ENCODE data around the gene EPN2. TPM values are rescaled to one million over a fixed set of nuclear protein-coding genes. Genes with fewer than 3 reads are reported as not detected.

EPN2 gene
- total and polyA plus RNA-seq, 4 donors = 5.6 to 23.8 (median 12.2) TPM

DNA sequence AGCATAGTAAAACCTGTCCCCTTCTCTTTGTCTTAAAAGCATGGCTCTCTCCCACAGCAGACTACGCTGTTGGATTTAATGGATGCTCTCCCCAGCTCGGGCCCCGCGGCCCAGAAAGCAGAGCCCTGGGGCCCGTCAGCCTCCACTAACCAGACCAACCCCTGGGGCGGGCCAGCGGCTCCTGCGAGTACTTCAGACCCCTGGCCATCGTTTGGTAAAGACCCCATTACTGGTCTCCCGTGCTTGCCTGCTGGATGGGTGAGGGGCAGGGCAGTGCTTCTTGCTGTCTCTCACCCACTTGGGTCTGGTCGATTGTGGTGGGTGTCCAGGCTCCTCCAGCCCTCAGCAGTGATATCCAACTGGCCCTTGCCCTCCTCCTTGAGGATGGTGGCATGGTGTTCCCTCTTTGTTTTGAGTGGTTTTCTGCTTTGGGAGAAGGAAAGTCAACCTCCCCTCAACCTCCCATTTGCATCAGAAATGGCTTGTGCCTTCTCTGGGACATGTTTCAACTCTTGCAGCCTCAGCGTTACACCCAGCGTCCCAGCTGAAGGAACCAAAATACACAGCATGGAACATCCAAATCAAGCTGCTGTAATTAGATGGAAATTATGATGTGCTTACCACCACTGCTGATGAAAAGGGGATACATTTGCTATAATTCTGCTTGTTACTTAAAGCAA is 76.0 kb downstream of the EPN2 start:
- H3K27ac ChIP-seq (ENCODE audit: low read depth in 1 of 2, low read length in 2 of 2) = no peak overlapping the region
- peaks cover 2 to 15% (median 7%) of the 10 kb centered on the region in 4 donors for H3K36me3 ChIP-seq (ENCODE audit: control insufficient read depth in 4 of 4, insufficient read depth in 3 of 4, low read depth in 1 of 4, low read length in 3 of 4)
- no peak overlapping the region for H3K9ac ChIP-seq (ENCODE audit: low read depth in 1 of 2, low read length in 2 of 2)
- whole genome bisulfite sequencing = 95% methylated on average over 13 of the region's 13 CpGs
- no peaks in the 10 kb centered on the region for H3K27me3 ChIP-seq (ENCODE audit: control insufficient read depth in 4 of 4, insufficient read depth in 4 of 4, low read length in 3 of 4)
- peaks cover 0 to 29% (median 16%) of the 10 kb centered on the region in 4 donors for H3K4me1 ChIP-seq (ENCODE audit: control insufficient read depth in 4 of 4, insufficient read depth in 4 of 4, low read length in 3 of 4)
- no peak overlapping the region for H3K4me3 ChIP-seq (ENCODE audit: low read depth in 1 of 3, low read length in 3 of 3)
- no peak for DNase-seq (ENCODE audit: low spot score)
- no peak for TF ChIP-seq NR2F2 (IDR thresholded peaks at IDR 0.05)
- TF ChIP-seq GABPA (IDR thresholded peaks at IDR 0.05 in 1 of 2, conservative IDR thresholded peaks at IDR 0.05 in 1 of 2) = no peak
- TF ChIP-seq, protein P1, sequence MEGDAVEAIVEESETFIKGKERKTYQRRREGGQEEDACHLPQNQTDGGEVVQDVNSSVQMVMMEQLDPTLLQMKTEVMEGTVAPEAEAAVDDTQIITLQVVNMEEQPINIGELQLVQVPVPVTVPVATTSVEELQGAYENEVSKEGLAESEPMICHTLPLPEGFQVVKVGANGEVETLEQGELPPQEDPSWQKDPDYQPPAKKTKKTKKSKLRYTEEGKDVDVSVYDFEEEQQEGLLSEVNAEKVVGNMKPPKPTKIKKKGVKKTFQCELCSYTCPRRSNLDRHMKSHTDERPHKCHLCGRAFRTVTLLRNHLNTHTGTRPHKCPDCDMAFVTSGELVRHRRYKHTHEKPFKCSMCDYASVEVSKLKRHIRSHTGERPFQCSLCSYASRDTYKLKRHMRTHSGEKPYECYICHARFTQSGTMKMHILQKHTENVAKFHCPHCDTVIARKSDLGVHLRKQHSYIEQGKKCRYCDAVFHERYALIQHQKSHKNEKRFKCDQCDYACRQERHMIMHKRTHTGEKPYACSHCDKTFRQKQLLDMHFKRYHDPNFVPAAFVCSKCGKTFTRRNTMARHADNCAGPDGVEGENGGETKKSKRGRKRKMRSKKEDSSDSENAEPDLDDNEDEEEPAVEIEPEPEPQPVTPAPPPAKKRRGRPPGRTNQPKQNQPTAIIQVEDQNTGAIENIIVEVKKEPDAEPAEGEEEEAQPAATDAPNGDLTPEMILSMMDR (IDR thresholded peaks at IDR 0.05; ENCODE audit: low read depth, low read length, missing input control) = no peak
- TF ChIP-seq EGR1 (IDR thresholded peaks at IDR 0.05; ENCODE audit: low read depth in 2 of 2) = no peak
- no peak for TF ChIP-seq RXRA (IDR thresholded peaks at IDR 0.05)
- TF ChIP-seq YY1 (IDR thresholded peaks at IDR 0.05) = no peak
- no peak for TF ChIP-seq HNF4G (IDR thresholded peaks at IDR 0.05)
- no peak for TF ChIP-seq ATF3 (IDR thresholded peaks at IDR 0.05)
- no peak for TF ChIP-seq FOXA1 (IDR thresholded peaks at IDR 0.05)
- no peak for TF ChIP-seq HNF4A (conservative IDR thresholded peaks at IDR 0.05)
- TF ChIP-seq RAD21 (IDR thresholded peaks at IDR 0.05) = no peak
- no peak for TF ChIP-seq JUND (IDR thresholded peaks at IDR 0.05)
- no peak for TF ChIP-seq MAX (IDR thresholded peaks at IDR 0.05)
- no peak for TF ChIP-seq TAF1 (conservative IDR thresholded peaks at IDR 0.05)
- TF ChIP-seq FOXA2 (IDR thresholded peaks at IDR 0.05) = no peak
- TF ChIP-seq ZBTB33 (IDR thresholded peaks at IDR 0.05) = no peak
- TF ChIP-seq REST (IDR thresholded peaks at IDR 0.05) = no peak
- no peaks in the 10 kb centered on the region for H3K9me3 ChIP-seq (ENCODE audit: control insufficient read depth in 4 of 4, low read length in 3 of 4)

All from liver (tissue), 9 donors.